Hematopoietic multipotent progenitor cell treated with erythropoietin and hydrocortisone succinate and interleukin-3 and kit ligand, for 17 days (in vitro differentiated cells): Measurements from ENCODE around the gene GRAMD1A.

Experiments
- DNase-seq: peaks from one replicate; pipeline ENCODE4 v3.0.0-alpha.2; 2015; ENCODE audit warnings: low spot score

Gene GRAMD1A

DNA sequence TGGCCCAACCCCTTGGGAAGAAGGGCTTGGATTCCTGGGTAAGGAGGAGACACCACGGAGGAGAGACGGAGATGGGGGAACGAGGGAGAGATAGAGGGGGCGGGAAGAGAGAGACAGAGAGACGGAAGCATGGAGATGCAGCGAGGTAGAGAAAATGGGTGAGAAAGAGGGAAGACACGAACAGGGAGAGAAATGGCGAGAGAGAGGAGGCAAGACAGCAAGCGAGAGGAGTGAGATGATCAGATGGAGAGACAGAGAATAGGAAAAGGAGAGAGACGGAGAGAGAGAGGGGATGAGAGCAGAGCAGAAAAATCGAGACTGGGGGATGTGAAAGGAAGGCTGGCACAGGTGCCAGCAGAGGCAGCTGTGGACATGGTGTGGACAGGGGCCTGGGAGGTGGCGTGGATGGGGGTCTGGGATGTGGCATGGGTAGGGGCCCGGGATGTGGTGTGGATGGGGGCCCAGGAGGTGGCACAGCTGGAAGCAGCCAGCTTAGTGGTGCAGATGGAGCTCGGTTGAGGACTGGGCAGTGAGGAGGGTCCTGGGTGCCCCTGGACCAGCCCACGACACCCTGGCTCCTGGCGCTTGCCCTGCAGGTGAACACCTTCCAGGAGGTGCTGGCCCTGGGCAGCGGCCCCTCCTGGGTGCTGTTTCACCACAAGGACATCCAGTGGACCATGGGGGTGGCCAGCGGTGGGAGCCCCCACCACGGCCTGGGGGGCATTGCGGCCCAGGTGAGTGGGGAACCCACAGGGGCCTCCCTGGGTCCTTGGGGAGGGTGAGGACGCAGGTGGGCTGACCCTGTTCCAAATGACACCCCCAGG, 75.3 kb downstream of the GRAMD1A start:
- DNase-seq: no peak

DNA sequence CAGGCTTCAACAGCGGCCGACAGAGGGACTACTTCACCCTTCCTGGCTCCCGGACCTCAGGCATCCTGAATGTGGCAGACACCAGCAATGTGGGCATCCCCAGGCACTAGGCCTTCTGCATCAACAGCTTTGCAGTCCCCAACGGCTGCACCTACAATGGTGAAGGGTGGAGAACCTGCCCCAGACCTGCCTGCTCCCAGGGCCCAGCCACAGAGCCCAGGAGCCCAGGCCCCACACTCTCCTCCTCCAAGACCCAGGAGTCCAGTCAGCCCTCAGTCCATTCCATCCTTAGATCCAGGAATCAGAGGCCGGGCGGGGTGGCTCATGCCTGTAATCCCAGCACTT, 75.9 kb downstream of the GRAMD1A start:
- no peak for DNase-seq
